ENCODE results near the gene SOX30.

Gene SOX30

GRCh38 chr5:157607371-157608161 lies 44.7 kb downstream of the SOX30 start:
- TF ChIP-seq CTCF (IDR thresholded peaks at IDR 0.05; ENCODE audit: control insufficient read depth, extremely low read depth, insufficient read depth) = no peak
- DNase-seq (ENCODE audit: low read depth) = no peak
- H3K4me3 ChIP-seq (ENCODE audit: low read depth, low read length) = no peak overlapping the region

DNA sequence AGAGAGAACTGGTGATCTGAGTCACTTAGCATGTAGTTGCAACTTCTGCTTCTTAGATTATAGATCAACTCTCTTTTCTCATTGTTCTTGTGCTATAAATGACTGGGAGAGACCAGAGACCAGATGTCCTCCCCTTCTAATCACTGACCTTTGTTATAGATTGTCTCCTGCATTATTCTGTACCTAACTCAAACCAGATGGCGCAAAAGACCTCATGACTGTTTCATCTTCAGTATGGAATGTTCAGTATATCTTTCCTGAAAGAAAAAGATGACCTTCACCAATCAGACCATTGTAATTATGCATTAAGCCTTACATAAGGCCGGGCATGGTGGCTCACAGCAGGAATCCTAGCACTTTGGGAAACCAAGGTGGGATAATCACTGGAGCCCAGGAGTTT lies 46.2 kb downstream of the SOX30 start:
- H3K4me3 ChIP-seq (ENCODE audit: low read depth, low read length) = no peak overlapping the region
- no peak for DNase-seq (ENCODE audit: low read depth)
- TF ChIP-seq CTCF (IDR thresholded peaks at IDR 0.05; ENCODE audit: control insufficient read depth, extremely low read depth, insufficient read depth) = no peak

- no peak overlapping the region for H3K4me3 ChIP-seq (ENCODE audit: low read depth, low read length)
- DNase-seq (ENCODE audit: low read depth) = no peak
- TF ChIP-seq CTCF (IDR thresholded peaks at IDR 0.05; ENCODE audit: control insufficient read depth, extremely low read depth, insufficient read depth) = no peak
Measured at GRCh38 chr5:157603333-157604190, 48.7 kb downstream of the SOX30 start.

DNA sequence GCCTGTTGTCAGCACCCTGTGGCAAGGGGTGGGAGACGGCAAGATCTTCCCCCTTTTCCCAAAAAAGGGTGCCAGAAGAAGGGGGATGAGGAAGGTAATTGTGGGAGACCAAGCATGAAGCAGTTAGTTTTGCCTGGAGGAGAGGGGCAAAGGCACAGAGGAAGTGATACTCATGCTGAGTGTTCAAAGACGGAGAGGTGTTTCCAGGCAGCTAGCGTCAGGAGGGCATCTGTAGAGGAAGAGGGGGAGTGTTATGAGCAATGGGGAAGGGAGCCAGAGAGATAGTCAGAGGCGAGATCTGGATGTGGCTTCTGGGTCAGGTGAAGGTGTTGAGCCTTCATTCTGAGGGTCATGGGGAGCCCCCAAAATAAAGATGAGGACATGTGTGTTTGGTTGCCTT lies 49.7 kb downstream of the SOX30 start:
- no peak for DNase-seq (ENCODE audit: low read depth)
- no peak overlapping the region for H3K4me3 ChIP-seq (ENCODE audit: low read depth, low read length)
- no peak for TF ChIP-seq CTCF (IDR thresholded peaks at IDR 0.05; ENCODE audit: control insufficient read depth, extremely low read depth, insufficient read depth)

- TF ChIP-seq CTCF (IDR thresholded peaks at IDR 0.05; ENCODE audit: control insufficient read depth, extremely low read depth, insufficient read depth) = no peak
- H3K4me3 ChIP-seq (ENCODE audit: low read depth, low read length) = no peak overlapping the region
- no peak for DNase-seq (ENCODE audit: low read depth)
Measured at GRCh38 chr5:157600252-157600651, 52.0 kb downstream of the SOX30 start.

GRCh38 chr5:157599565-157599964 lies 52.7 kb downstream of the SOX30 start:
- no peak overlapping the region for H3K4me3 ChIP-seq (ENCODE audit: low read depth, low read length)
- DNase-seq (ENCODE audit: low read depth) = no peak
- TF ChIP-seq CTCF (IDR thresholded peaks at IDR 0.05; ENCODE audit: control insufficient read depth, extremely low read depth, insufficient read depth) = no peak

All from LNCaP clone FGC (cell line).